IPS-18c (cell line): ENCODE data around the gene PDE4D.

ENCODE experiments used
- H3K4me3 ChIP-seq: 2 replicates; pipeline ENCODE4 v1.7.0; 2013; ENCODE audit warnings: low read depth, mild to moderate bottlenecking, low read length, moderate library complexity; ENCODE audit not compliant: insufficient read depth
- H3K9me3 ChIP-seq: one replicate; pipeline ENCODE4 v1.6.1; 2013; ENCODE audit warnings: mild to moderate bottlenecking, low read length, moderate library complexity; ENCODE audit not compliant: control insufficient read depth, insufficient read depth

The PDE4D gene

GRCh38 chr5:59161221-59162105, 732.1 kb downstream of the PDE4D start:
- Histone ChIP-seq H3K9me3 (no peaks in the 10 kb centered on the region), H3K4me3 (no peak overlapping the region)

GRCh38 chr5:59158637-59159391, 734.7 kb downstream of the PDE4D start:
- Histone ChIP-seq H3K9me3 (no peaks in the 10 kb centered on the region), H3K4me3 (no peak overlapping the region)

- Histone ChIP-seq H3K9me3 (no peaks in the 10 kb centered on the region), H3K4me3 (no peak overlapping the region)
These were observed 735.4 kb downstream of the PDE4D start for GRCh38 chr5:59158165-59158564.

GRCh38 chr5:59157068-59157467, 736.5 kb downstream of the PDE4D start:
- Histone ChIP-seq H3K9me3 (no peaks in the 10 kb centered on the region), H3K4me3 (no peak overlapping the region)

- H3K9me3 ChIP-seq, result no peaks in the 10 kb centered on the region
- H3K4me3 ChIP-seq, result no peak overlapping the region
These were observed 740.8 kb downstream of the PDE4D start for GRCh38 chr5:59152701-59153245.

GRCh38 chr5:59151162-59151889, 742.2 kb downstream of the PDE4D start:
- Histone ChIP-seq H3K9me3 (no peaks in the 10 kb centered on the region), H3K4me3 (no peak overlapping the region)

GRCh38 chr5:59149827-59150226, 743.7 kb downstream of the PDE4D start:
- no peaks in the 10 kb centered on the region for H3K9me3 ChIP-seq
- no peak overlapping the region for H3K4me3 ChIP-seq

- no peaks in the 10 kb centered on the region for H3K9me3 ChIP-seq
- H3K4me3 ChIP-seq, result no peak overlapping the region
These were observed 744.3 kb downstream of the PDE4D start for GRCh38 chr5:59149271-59149670.

- H3K4me3 ChIP-seq, result no peak overlapping the region
- H3K9me3 ChIP-seq, result no peaks in the 10 kb centered on the region
These were observed 746.8 kb downstream of the PDE4D start for GRCh38 chr5:59146729-59147128.

- H3K4me3 ChIP-seq, result no peak overlapping the region
- H3K9me3 ChIP-seq, result no peaks in the 10 kb centered on the region
These were observed 749.6 kb downstream of the PDE4D start for GRCh38 chr5:59143926-59144333.

GRCh38 chr5:59142927-59143326, 750.6 kb downstream of the PDE4D start:
- H3K4me3 ChIP-seq, result no peak overlapping the region
- H3K9me3 ChIP-seq, result no peaks in the 10 kb centered on the region

- Histone ChIP-seq H3K4me3 (no peak overlapping the region), H3K9me3 (no peaks in the 10 kb centered on the region)
These were observed 751.4 kb downstream of the PDE4D start for GRCh38 chr5:59142138-59142537.

- Histone ChIP-seq H3K4me3 (no peak overlapping the region), H3K9me3 (no peaks in the 10 kb centered on the region)
These were observed 753.4 kb downstream of the PDE4D start for GRCh38 chr5:59140133-59140532.

- Histone ChIP-seq H3K9me3 (no peaks in the 10 kb centered on the region), H3K4me3 (no peak overlapping the region)
These were observed 753.8 kb downstream of the PDE4D start for GRCh38 chr5:59139695-59140094.

GRCh38 chr5:59138509-59138908, 755.0 kb downstream of the PDE4D start:
- H3K4me3 ChIP-seq, result no peak overlapping the region
- H3K9me3 ChIP-seq, result no peaks in the 10 kb centered on the region

- Histone ChIP-seq H3K4me3 (no peak overlapping the region), H3K9me3 (no peaks in the 10 kb centered on the region)
These were observed 755.7 kb downstream of the PDE4D start for GRCh38 chr5:59137846-59138245.

GRCh38 chr5:59136549-59136948, 757.0 kb downstream of the PDE4D start:
- Histone ChIP-seq H3K9me3 (no peaks in the 10 kb centered on the region), H3K4me3 (no peak overlapping the region)
